NB4 (cell line): Measurements from ENCODE around the gene POU6F2.

Experiments used
- MYC ChIP-seq: IDR thresholded peaks from 2 replicates; pipeline ENCODE4 v1.6.1; 2011; ENCODE audit warnings: low read depth, low read length
- POLR2A ChIP-seq: IDR thresholded peaks from 2 replicates; pipeline ENCODE4 v1.6.1; 2011; ENCODE audit warnings: mild to moderate bottlenecking; ENCODE audit not compliant: insufficient read length; ENCODE audit errors: extremely low read depth
- TF ChIP-seq, protein P1 (sequence below): IDR thresholded peaks from one replicate; pipeline ENCODE4 v1.5.1; 2012; ENCODE audit warnings: low read depth, low read length
- TF ChIP-seq, protein P2 (sequence below): IDR thresholded peaks from 2 replicates; pipeline ENCODE4 v1.6.1; 2011; ENCODE audit warnings: low read depth, low read length

- TF ChIP-seq, protein P1, sequence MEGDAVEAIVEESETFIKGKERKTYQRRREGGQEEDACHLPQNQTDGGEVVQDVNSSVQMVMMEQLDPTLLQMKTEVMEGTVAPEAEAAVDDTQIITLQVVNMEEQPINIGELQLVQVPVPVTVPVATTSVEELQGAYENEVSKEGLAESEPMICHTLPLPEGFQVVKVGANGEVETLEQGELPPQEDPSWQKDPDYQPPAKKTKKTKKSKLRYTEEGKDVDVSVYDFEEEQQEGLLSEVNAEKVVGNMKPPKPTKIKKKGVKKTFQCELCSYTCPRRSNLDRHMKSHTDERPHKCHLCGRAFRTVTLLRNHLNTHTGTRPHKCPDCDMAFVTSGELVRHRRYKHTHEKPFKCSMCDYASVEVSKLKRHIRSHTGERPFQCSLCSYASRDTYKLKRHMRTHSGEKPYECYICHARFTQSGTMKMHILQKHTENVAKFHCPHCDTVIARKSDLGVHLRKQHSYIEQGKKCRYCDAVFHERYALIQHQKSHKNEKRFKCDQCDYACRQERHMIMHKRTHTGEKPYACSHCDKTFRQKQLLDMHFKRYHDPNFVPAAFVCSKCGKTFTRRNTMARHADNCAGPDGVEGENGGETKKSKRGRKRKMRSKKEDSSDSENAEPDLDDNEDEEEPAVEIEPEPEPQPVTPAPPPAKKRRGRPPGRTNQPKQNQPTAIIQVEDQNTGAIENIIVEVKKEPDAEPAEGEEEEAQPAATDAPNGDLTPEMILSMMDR = no peak
- TF ChIP-seq POLR2A (no peak), MYC (no peak)
- TF ChIP-seq, protein P2, sequence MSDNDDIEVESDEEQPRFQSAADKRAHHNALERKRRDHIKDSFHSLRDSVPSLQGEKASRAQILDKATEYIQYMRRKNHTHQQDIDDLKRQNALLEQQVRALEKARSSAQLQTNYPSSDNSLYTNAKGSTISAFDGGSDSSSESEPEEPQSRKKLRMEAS = no peak
These were observed 65.8 kb downstream of the POU6F2 start for GRCh38 chr7:39043531-39043930.
